Keratinocyte (primary cell): ENCODE results near the gene COPG1. TPM values are rescaled to one million over a fixed set of nuclear protein-coding genes. Genes with fewer than 3 reads are reported as not detected.
A peak's percentile ranks its signal among the peaks of the same experiment; 100 is the strongest.

Experiments
- DNase-seq: peaks from one replicate; pipeline ENCODE4 v3.0.0-alpha.2; 2011; ENCODE audit warnings: low read depth, missing footprints, low spot score
- FAIRE-seq: peaks from 2 replicates; lab custom pipeline; 2011; peaks lifted over from hg19 to GRCh38; lab: Jason Lieb, UNC
- H2AFZ ChIP-seq: 2 replicates; pipeline ENCODE4 v1.6.0; 2012; ENCODE audit warnings: low read length, control low read depth, inconsistent platforms; ENCODE audit not compliant: control insufficient read depth
- H3K27ac ChIP-seq: 2 replicates; pipeline ENCODE4 v1.5.1; 2011; ENCODE audit warnings: low read length; ENCODE audit not compliant: control insufficient read depth, insufficient read depth
- H3K27me3 ChIP-seq: 3 replicates; pipeline ENCODE4 v1.6.0; 2011; ENCODE audit warnings: low read length; ENCODE audit not compliant: control insufficient read depth, insufficient read depth; ENCODE audit errors: extremely low read depth
- H3K36me3 ChIP-seq, 2 experiments: 2 replicates in 1 of 2; 3 replicates in 1 of 2; pipeline ENCODE4 v1.5.1; 2011; ENCODE audit warnings: low read length in 2 of 2, mild to moderate bottlenecking in 1 of 2; ENCODE audit not compliant: control insufficient read depth in 2 of 2, insufficient read depth in 2 of 2; ENCODE audit errors: extremely low read depth in 1 of 2
- H3K4me1 ChIP-seq: 3 replicates; pipeline ENCODE4 v1.5.1; 2011; ENCODE audit warnings: low read length; ENCODE audit not compliant: control insufficient read depth, insufficient read depth; ENCODE audit errors: extremely low read depth
- H3K4me2 ChIP-seq: 3 replicates; pipeline ENCODE4 v1.6.0; 2011; ENCODE audit warnings: low read depth, low read length; ENCODE audit not compliant: control insufficient read depth, insufficient read depth; ENCODE audit errors: extremely low read depth
- H3K4me3 ChIP-seq, 3 experiments: fragments of 200-600 bp in 1 of 3; sonication (generic) in 1 of 3; 2 replicates in 2 of 3; 3 replicates in 1 of 3; pipeline ENCODE4 v1.5.1; 2011 to 2016; ENCODE audit warnings: low read length in 3 of 3, mild to moderate bottlenecking in 3 of 3, control low read depth in 2 of 3, inconsistent platforms in 1 of 3, low read depth in 1 of 3, mixed read lengths in 1 of 3, mixed run types in 1 of 3, moderate library complexity in 1 of 3; ENCODE audit not compliant: control insufficient read depth in 2 of 3, insufficient read depth in 2 of 3; ENCODE audit errors: extremely low read depth in 1 of 3
- H3K79me2 ChIP-seq: 2 replicates; pipeline ENCODE4 v1.6.0; 2012; ENCODE audit warnings: low read length; ENCODE audit not compliant: control insufficient read depth, insufficient read depth
- H3K9ac ChIP-seq: 3 replicates; pipeline ENCODE4 v1.6.0; 2011; ENCODE audit warnings: low read length; ENCODE audit not compliant: control insufficient read depth, insufficient read depth; ENCODE audit errors: extremely low read depth
- H3K9me1 ChIP-seq: 3 replicates; pipeline ENCODE4 v1.6.0; 2011; ENCODE audit warnings: low read length; ENCODE audit not compliant: control insufficient read depth, insufficient read depth; ENCODE audit errors: extremely low read depth
- H3K9me3 ChIP-seq: 2 replicates; pipeline ENCODE4 v1.5.1; 2012; ENCODE audit warnings: low read depth, low read length; ENCODE audit not compliant: control insufficient read depth
- H4K20me1 ChIP-seq: 3 replicates; pipeline ENCODE4 v1.6.0; 2011; ENCODE audit warnings: low read length; ENCODE audit not compliant: control insufficient read depth, insufficient read depth; ENCODE audit errors: extremely low read depth
- CTCF ChIP-seq, 3 experiments: IDR thresholded peaks in 1 of 3; conservative IDR thresholded peaks in 1 of 3; optimal IDR thresholded peaks in 1 of 3; 2 replicates in 2 of 3; 3 replicates in 1 of 3; pipeline versions ENCODE3 to v1.5.1; 2011; ENCODE audit warnings: low read length in 3 of 3, mild to moderate bottlenecking in 3 of 3, moderate library complexity in 2 of 3, control low read depth in 1 of 3, inconsistent platforms in 1 of 3; ENCODE audit not compliant: insufficient read depth in 2 of 3; ENCODE audit errors: extremely low read depth in 1 of 3
- EZH2 ChIP-seq: IDR thresholded peaks from one replicate; pipeline ENCODE4 v1.6.1; 2012; ENCODE audit warnings: inconsistent platforms, mild to moderate bottlenecking, low read length, moderate library complexity
- dilution Hi-C: fragments of 300-500 bp; cut with MboI; formaldehyde crosslinking; loops from one replicate; pipeline ENCODE4 v1.7.0; 2020; ENCODE audit warnings: low sequenced_read_pairs; ENCODE audit not compliant: extremely low pct_ligation_motif_present
- polyA plus RNA-seq, 5 experiments: library from polyadenylated mRNA; depleted of rRNA in 3 of 5; stranded (reverse) in 3 of 5; stranded (forward) in 1 of 5; unstranded in 1 of 5; fragments of >200 nt; gene quantifications; 1 replicate in 1 of 5; 2 replicates in 3 of 5; 3 replicates in 1 of 5; pipeline versions ENCODE4 v1.2.1 to v1.2.3, GENCODE V29; 2011 to 2012; ENCODE audit warnings: missing spikeins in 2 of 5, low read depth in 1 of 5, low replicate concordance in 1 of 5

The COPG1 gene
- polyA plus RNA-seq, 1 donor (not counting 4 experiments of a cell fraction or from before 2014, with no cell fraction given) = 65.5 TPM

- peak overlapping the region; percentile 83 for H3K4me2 ChIP-seq
- H3K9ac ChIP-seq = peak overlapping the region; percentile 85
- H3K4me1 ChIP-seq = peaks cover 24% of the 10 kb centered on the region
- peak overlapping the region; percentile 67 to 85 (median 83) for H3K4me3 ChIP-seq
- peak overlapping the region; percentile 76 for H2AFZ ChIP-seq
- no peak for FAIRE-seq
- dilution Hi-C loops = no loop called here
- peaks cover 22% of the 10 kb centered on the region for H3K79me2 ChIP-seq
- DNase-seq = no peak
- no peak for TF ChIP-seq EZH2
- no peak for TF ChIP-seq CTCF (optimal IDR thresholded peaks at IDR 0.05 in 1 of 3, IDR thresholded peaks at IDR 0.05 in 1 of 3, conservative IDR thresholded peaks at IDR 0.05 in 1 of 3; ENCODE audit: extremely low read depth in 1 of 3, insufficient read depth in 2 of 3, low read length in 3 of 3)
- no peaks in the 10 kb centered on the region for H3K9me1 ChIP-seq
- peaks cover 11 to 18% of the 10 kb centered on the region in 2 experiments for H3K36me3 ChIP-seq
- no peaks in the 10 kb centered on the region for H4K20me1 ChIP-seq
- no peaks in the 10 kb centered on the region for H3K9me3 ChIP-seq
- peak overlapping the region; percentile 77 for H3K27ac ChIP-seq
- H3K27me3 ChIP-seq = no peaks in the 10 kb centered on the region
These were observed 29.8 kb downstream of the COPG1 start for GRCh38 chr3:129278966-129279906.

GRCh38 chr3:129280183-129280582, 30.8 kb downstream of the COPG1 start:
- H2AFZ ChIP-seq = no peak overlapping the region
- peak overlapping the region; percentile 83 for H3K4me2 ChIP-seq
- FAIRE-seq = no peak
- dilution Hi-C loops = no loop called here
- peak overlapping the region; percentile 67 to 85 (median 83) for H3K4me3 ChIP-seq
- H3K36me3 ChIP-seq = peaks cover 1 to 11% of the 10 kb centered on the region in 2 experiments
- peaks cover 24% of the 10 kb centered on the region for H3K4me1 ChIP-seq
- TF ChIP-seq EZH2 (no peak), CTCF (optimal IDR thresholded peaks at IDR 0.05 in 1 of 3, IDR thresholded peaks at IDR 0.05 in 1 of 3, conservative IDR thresholded peaks at IDR 0.05 in 1 of 3; ENCODE audit: extremely low read depth in 1 of 3, insufficient read depth in 2 of 3, low read length in 3 of 3) (no peak)
- no peaks in the 10 kb centered on the region for H3K27me3 ChIP-seq
- no peaks in the 10 kb centered on the region for H3K9me3 ChIP-seq
- H4K20me1 ChIP-seq = no peaks in the 10 kb centered on the region
- no peak for DNase-seq
- H3K79me2 ChIP-seq = peaks cover 24% of the 10 kb centered on the region
- H3K9me1 ChIP-seq = no peaks in the 10 kb centered on the region
- peak overlapping the region; percentile 77 for H3K27ac ChIP-seq
- H3K9ac ChIP-seq = peak overlapping the region; percentile 85
